ENCODE results near the gene ATXN7L1.

DNA sequence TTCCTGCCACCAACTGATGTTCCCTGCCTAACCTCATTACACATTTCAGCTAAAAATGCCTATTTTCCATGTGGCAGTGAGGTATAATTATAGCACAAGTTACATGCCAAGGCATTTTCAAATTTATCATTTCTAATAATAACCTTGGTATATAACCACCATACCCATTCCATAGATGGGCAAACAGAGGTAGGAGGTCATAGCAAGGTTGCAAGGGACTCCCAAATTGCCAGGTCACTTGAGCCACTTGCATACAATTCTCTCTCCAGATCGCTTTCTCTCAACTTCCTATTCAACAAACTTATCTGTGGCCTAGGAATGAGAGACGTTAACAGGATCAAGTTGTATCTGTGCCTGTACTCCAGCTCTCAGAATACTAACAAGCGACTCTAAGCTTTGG lies 108.3 kb downstream of the ATXN7L1 start:
- TF ChIP-seq, protein P1, sequence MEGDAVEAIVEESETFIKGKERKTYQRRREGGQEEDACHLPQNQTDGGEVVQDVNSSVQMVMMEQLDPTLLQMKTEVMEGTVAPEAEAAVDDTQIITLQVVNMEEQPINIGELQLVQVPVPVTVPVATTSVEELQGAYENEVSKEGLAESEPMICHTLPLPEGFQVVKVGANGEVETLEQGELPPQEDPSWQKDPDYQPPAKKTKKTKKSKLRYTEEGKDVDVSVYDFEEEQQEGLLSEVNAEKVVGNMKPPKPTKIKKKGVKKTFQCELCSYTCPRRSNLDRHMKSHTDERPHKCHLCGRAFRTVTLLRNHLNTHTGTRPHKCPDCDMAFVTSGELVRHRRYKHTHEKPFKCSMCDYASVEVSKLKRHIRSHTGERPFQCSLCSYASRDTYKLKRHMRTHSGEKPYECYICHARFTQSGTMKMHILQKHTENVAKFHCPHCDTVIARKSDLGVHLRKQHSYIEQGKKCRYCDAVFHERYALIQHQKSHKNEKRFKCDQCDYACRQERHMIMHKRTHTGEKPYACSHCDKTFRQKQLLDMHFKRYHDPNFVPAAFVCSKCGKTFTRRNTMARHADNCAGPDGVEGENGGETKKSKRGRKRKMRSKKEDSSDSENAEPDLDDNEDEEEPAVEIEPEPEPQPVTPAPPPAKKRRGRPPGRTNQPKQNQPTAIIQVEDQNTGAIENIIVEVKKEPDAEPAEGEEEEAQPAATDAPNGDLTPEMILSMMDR (conservative IDR thresholded peaks at IDR 0.05; ENCODE audit: low read depth, low read length): no peak
- no peak for TF ChIP-seq EZH2 (IDR thresholded peaks at IDR 0.05; ENCODE audit: borderline replicate concordance, low read depth, low read length, poor library complexity, severe bottlenecking)
